ENCODE measurements around the gene COX7A1. TPM values are rescaled to one million over a fixed set of nuclear protein-coding genes. Genes with fewer than 3 reads are reported as not detected.

The COX7A1 gene
- total and polyA plus RNA-seq, 10 of the 15 experiments (the other 5 are each of a cell fraction or from before 2014, with no cell fraction given), result not detected

DNA sequence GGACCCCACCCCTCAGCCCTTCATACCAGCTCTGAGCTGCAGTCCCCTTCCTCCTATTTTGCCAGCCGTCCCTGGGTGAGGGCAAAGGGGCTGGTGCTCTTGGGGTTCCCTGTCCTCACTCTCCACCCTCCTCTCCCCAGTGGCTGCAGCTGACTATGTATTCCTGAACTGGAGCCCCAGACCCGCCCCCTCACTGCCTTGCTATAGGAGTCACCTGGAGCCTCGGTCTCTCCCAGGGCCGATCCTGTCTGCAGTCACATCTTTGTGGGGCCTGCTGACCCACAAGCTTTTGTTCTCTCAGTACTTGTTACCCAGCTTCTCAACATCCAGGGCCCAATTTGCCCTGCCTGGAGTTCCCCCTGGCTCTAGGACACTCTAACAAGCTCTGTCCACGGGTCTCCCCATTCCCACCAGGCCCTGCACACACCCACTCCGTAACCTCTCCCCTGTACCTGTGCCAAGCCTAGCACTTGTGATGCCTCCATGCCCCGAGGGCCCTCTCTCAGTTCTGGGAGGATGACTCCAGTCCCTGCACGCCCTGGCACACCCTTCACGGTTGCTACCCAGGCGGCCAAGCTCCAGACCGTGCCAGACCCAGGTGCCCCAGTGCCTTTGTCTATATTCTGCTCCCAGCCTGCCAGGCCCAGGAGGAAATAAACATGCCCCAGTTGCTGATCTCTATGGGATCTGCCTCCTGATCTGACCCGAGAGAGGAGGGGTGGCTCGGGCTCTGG is 2.4 kb downstream of the COX7A1 start:
- SMC1A ChIA-PET (ENCODE audit: uncharacterized antibody, unreplicated experiment), result no interaction called here
- H3K9me3 ChIP-seq (replicated peaks; ENCODE audit: control insufficient read depth, insufficient read depth, low read length), result no peaks in the 10 kb centered on the region
- no peak for TF ChIP-seq MTA2 (IDR thresholded peaks at IDR 0.05; ENCODE audit: low read depth)
- TF ChIP-seq CHD1 (IDR thresholded peaks at IDR 0.05; ENCODE audit: low read depth, low read length), result no peak
- TF ChIP-seq, protein P1, sequence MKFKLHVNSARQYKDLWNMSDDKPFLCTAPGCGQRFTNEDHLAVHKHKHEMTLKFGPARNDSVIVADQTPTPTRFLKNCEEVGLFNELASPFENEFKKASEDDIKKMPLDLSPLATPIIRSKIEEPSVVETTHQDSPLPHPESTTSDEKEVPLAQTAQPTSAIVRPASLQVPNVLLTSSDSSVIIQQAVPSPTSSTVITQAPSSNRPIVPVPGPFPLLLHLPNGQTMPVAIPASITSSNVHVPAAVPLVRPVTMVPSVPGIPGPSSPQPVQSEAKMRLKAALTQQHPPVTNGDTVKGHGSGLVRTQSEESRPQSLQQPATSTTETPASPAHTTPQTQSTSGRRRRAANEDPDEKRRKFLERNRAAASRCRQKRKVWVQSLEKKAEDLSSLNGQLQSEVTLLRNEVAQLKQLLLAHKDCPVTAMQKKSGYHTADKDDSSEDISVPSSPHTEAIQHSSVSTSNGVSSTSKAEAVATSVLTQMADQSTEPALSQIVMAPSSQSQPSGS (IDR thresholded peaks at IDR 0.05; ENCODE audit: low read length), result no peak
- TF ChIP-seq, protein P2, sequence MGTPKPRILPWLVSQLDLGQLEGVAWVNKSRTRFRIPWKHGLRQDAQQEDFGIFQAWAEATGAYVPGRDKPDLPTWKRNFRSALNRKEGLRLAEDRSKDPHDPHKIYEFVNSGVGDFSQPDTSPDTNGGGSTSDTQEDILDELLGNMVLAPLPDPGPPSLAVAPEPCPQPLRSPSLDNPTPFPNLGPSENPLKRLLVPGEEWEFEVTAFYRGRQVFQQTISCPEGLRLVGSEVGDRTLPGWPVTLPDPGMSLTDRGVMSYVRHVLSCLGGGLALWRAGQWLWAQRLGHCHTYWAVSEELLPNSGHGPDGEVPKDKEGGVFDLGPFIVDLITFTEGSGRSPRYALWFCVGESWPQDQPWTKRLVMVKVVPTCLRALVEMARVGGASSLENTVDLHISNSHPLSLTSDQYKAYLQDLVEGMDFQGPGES (IDR thresholded peaks at IDR 0.05), result no peak
- TF ChIP-seq, protein P3, sequence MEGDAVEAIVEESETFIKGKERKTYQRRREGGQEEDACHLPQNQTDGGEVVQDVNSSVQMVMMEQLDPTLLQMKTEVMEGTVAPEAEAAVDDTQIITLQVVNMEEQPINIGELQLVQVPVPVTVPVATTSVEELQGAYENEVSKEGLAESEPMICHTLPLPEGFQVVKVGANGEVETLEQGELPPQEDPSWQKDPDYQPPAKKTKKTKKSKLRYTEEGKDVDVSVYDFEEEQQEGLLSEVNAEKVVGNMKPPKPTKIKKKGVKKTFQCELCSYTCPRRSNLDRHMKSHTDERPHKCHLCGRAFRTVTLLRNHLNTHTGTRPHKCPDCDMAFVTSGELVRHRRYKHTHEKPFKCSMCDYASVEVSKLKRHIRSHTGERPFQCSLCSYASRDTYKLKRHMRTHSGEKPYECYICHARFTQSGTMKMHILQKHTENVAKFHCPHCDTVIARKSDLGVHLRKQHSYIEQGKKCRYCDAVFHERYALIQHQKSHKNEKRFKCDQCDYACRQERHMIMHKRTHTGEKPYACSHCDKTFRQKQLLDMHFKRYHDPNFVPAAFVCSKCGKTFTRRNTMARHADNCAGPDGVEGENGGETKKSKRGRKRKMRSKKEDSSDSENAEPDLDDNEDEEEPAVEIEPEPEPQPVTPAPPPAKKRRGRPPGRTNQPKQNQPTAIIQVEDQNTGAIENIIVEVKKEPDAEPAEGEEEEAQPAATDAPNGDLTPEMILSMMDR (IDR thresholded peaks at IDR 0.05 in 2 of 3, conservative IDR thresholded peaks at IDR 0.05 in 1 of 3; ENCODE audit: control insufficient read depth in 2 of 3, extremely low read depth in 1 of 3, insufficient read depth in 1 of 3, low read depth in 3 of 3, low read length in 3 of 3), result no peak
- no peak for TF ChIP-seq EZH2 (IDR thresholded peaks at IDR 0.05; ENCODE audit: borderline replicate concordance, control insufficient read depth, low read depth, low read length)
- no peak for TF ChIP-seq YY1 (IDR thresholded peaks at IDR 0.05; ENCODE audit: low read depth, low read length)
- no peak for TF ChIP-seq JUNB (IDR thresholded peaks at IDR 0.05)
- no peak for TF ChIP-seq ZNF217 (IDR thresholded peaks at IDR 0.05)
- TF ChIP-seq SP1 (IDR thresholded peaks at IDR 0.05; ENCODE audit: low read depth, low read length), result no peak
- TF ChIP-seq IKZF2 (IDR thresholded peaks at IDR 0.05), result no peak
- TF ChIP-seq, protein P4, sequence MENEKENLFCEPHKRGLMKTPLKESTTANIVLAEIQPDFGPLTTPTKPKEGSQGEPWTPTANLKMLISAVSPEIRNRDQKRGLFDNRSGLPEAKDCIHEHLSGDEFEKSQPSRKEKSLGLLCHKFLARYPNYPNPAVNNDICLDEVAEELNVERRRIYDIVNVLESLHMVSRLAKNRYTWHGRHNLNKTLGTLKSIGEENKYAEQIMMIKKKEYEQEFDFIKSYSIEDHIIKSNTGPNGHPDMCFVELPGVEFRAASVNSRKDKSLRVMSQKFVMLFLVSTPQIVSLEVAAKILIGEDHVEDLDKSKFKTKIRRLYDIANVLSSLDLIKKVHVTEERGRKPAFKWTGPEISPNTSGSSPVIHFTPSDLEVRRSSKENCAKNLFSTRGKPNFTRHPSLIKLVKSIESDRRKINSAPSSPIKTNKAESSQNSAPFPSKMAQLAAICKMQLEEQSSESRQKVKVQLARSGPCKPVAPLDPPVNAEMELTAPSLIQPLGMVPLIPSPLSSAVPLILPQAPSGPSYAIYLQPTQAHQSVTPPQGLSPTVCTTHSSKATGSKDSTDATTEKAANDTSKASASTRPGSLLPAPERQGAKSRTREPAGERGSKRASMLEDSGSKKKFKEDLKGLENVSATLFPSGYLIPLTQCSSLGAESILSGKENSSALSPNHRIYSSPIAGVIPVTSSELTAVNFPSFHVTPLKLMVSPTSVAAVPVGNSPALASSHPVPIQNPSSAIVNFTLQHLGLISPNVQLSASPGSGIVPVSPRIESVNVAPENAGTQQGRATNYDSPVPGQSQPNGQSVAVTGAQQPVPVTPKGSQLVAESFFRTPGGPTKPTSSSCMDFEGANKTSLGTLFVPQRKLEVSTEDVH (IDR thresholded peaks at IDR 0.05; ENCODE audit: low read depth, partially characterized antibody), result no peak
- no peak for TF ChIP-seq RUNX3 (IDR thresholded peaks at IDR 0.05; ENCODE audit: low read length)
- TF ChIP-seq NFYA (IDR thresholded peaks at IDR 0.05; ENCODE audit: borderline replicate concordance, low read depth, low read length), result no peak
- no peak for TF ChIP-seq BHLHE40 (IDR thresholded peaks at IDR 0.05; ENCODE audit: borderline replicate concordance in 1 of 2, low read depth in 2 of 2, low read length in 1 of 2)
- TF ChIP-seq NFIC (IDR thresholded peaks at IDR 0.05; ENCODE audit: low read depth, low read length), result no peak
- CTCF ChIA-PET, result no interaction called here
- DNase-seq (ENCODE audit: low read depth, low spot score) (no peak), ATAC-seq (no peak), FAIRE-seq (no peak)
- H3K36me3 ChIP-seq (ENCODE audit: control insufficient read depth in 2 of 2, insufficient read depth in 2 of 2, low read length in 1 of 2), result peaks cover 14 to 19% of the 10 kb centered on the region in 2 experiments
- H3K4me3 ChIP-seq, result no peak overlapping the region
- no peaks in the 10 kb centered on the region for H3K27me3 ChIP-seq (replicated peaks in 1 of 2; ENCODE audit: control insufficient read depth in 2 of 2, insufficient read depth in 2 of 2, low read length in 1 of 2)
- WGBS (ENCODE audit: insufficient coverage, insufficient replicate concordance, low lambda C conversion rate, missing lambda C conversion rate), result 95% methylated on average over 13 of the region's 13 CpGs
- H3K27ac ChIP-seq (ENCODE audit: control insufficient read depth, insufficient read depth), result no peak overlapping the region
- RAD21 ChIA-PET (ENCODE audit: unreplicated experiment), result no interaction called here
- no peaks in the 10 kb centered on the region for H3K79me2 ChIP-seq (ENCODE audit: control insufficient read depth, insufficient read depth, low read length)
- no peaks in the 10 kb centered on the region for H3K4me1 ChIP-seq (ENCODE audit: control insufficient read depth, insufficient read depth, low read length)
- no peak overlapping the region for H3K9ac ChIP-seq (ENCODE audit: control insufficient read depth, insufficient read depth, low read length)
- H4K20me1 ChIP-seq (ENCODE audit: control insufficient read depth, insufficient read depth), result no peaks in the 10 kb centered on the region
- POLR2A ChIA-PET, result no interaction called here
- H3K4me2 ChIP-seq (ENCODE audit: control insufficient read depth, insufficient read depth), result no peak overlapping the region
- intact Hi-C loops (cut with micrococcal nuclease; ENCODE audit: unreplicated experiment), result no loop called here
- no peak overlapping the region for H2AFZ ChIP-seq (ENCODE audit: control insufficient read depth, low read depth, low read length)
- TSS peak; percentile 52 for BruUV-seq (replicated peaks)
- in situ Hi-C loops (cut with MboI), result no loop called here

All from GM12878 (cell line).